HG03159 (cell line): ENCODE results near the gene CFAP119.
"Not testable (repeated sequence)": the region's sequence is repeated elsewhere in the genome, so short reads cannot be mapped to it uniquely, and the experiment has no call there.

Experiments used
- ATAC-seq: cut with Tn5 transposase; IDR thresholded peaks from one replicate; pipeline ENCODE4 v1.9.1; 2021; ENCODE audit warnings: mild to moderate bottlenecking, moderate library complexity; ENCODE audit not compliant: unreplicated experiment

The CFAP119 gene

GRCh38 chr16:30761928-30762902 is at the start of gene CFAP119, which contains the start of gene RNF40:
Gene CFAP119, minus strand, starts transcription at chr16:30762062. Its CDS starts 314 bp downstream, at chr16:30761748.
Gene RNF40, plus strand, starts transcription at chr16:30762322. Its CDS starts 224 bp downstream, at chr16:30762546.
- peak; percentile 84 for ATAC-seq

GRCh38 chr16:30809675-30810074 is 47.8 kb upstream of the CFAP119 start:
- not testable (repeated sequence) for ATAC-seq

- not testable (repeated sequence) for ATAC-seq
Measured at GRCh38 chr16:30808890-30809426, 47.1 kb upstream of the CFAP119 start.

GRCh38 chr16:30808146-30808545 is 46.3 kb upstream of the CFAP119 start:
- no peak for ATAC-seq

GRCh38 chr16:30805370-30806169 is 43.7 kb upstream of the CFAP119 start:
- ATAC-seq, result no peak

- ATAC-seq, result no peak
Measured at GRCh38 chr16:30805056-30805369, 43.2 kb upstream of the CFAP119 start.

GRCh38 chr16:30802936-30803335 is 41.1 kb upstream of the CFAP119 start:
- no peak for ATAC-seq

- ATAC-seq, result no peak
Measured at GRCh38 chr16:30797670-30798309, 35.9 kb upstream of the CFAP119 start.

GRCh38 chr16:30794634-30795033 is 32.8 kb upstream of the CFAP119 start:
- no peak for ATAC-seq

- ATAC-seq, result no peak
Measured at GRCh38 chr16:30793508-30794069, 31.7 kb upstream of the CFAP119 start.

GRCh38 chr16:30787613-30788378 is 25.9 kb upstream of the CFAP119 start:
- ATAC-seq, result no peak

- no peak for ATAC-seq
Measured at GRCh38 chr16:30786936-30787612, 25.2 kb upstream of the CFAP119 start, which contains the start of gene ZNF629. Gene ZNF629, minus strand, starts transcription at chr16:30787205. Its CDS starts 2,723 bp downstream, at chr16:30784482.

GRCh38 chr16:30786115-30786935 is 24.5 kb upstream of the CFAP119 start:
- no peak for ATAC-seq

- no peak for ATAC-seq
Measured at GRCh38 chr16:30785126-30786106, 23.6 kb upstream of the CFAP119 start.

GRCh38 chr16:30784215-30784614 is 22.4 kb upstream of the CFAP119 start:
- no peak for ATAC-seq

- ATAC-seq, result no peak
Measured at GRCh38 chr16:30783280-30784109, 21.6 kb upstream of the CFAP119 start.
